BJ (cell line): ENCODE measurements around the gene TRAK1. TPM values are rescaled to one million over a fixed set of nuclear protein-coding genes. Genes with fewer than 3 reads are reported as not detected.

Source experiments
- CTCF ChIA-PET: fragments of 350-600 bp; formaldehyde crosslinking; extraction: SDS; loops from one replicate; lab custom pipeline; 2021; ENCODE audit warnings: antibody characterized with exemption, inconsistent platforms; lab: Yijun Ruan, JAX
- POLR2A ChIA-PET: fragments of 300-600 bp; sonication (Branson Sonifier 250); formaldehyde crosslinking; extraction: SDS; loops from one replicate; lab custom pipeline; 2021; ENCODE audit warnings: antibody characterized with exemption; lab: Charles Lee
- DNase-seq: peaks from one replicate; pipeline ENCODE4 v3.0.0-alpha.2; 2011; ENCODE audit warnings: low read depth
- H3K27me3 ChIP-seq: 2 replicates; pipeline ENCODE4 v1.6.0; 2011; ENCODE audit warnings: low read length; ENCODE audit not compliant: control insufficient read depth, insufficient read depth
- H3K36me3 ChIP-seq: 2 replicates; pipeline ENCODE4 v1.5.1; 2011; ENCODE audit warnings: low read length; ENCODE audit not compliant: control insufficient read depth, insufficient read depth
- H3K4me3 ChIP-seq: 2 replicates; pipeline ENCODE4 v1.5.1; 2011; ENCODE audit warnings: low read depth, mild to moderate bottlenecking, control low read depth, low read length
- CTCF ChIP-seq: IDR thresholded peaks from 2 replicates; pipeline ENCODE4 v1.5.1; 2011; ENCODE audit warnings: low read depth, mild to moderate bottlenecking, control low read depth, inconsistent platforms, low read length, moderate library complexity; ENCODE audit not compliant: insufficient read depth
- polyA plus RNA-seq: library from polyadenylated mRNA; depleted of rRNA; stranded (reverse); fragments of >200 nt; gene quantifications from 2 replicates; pipeline ENCODE4 v1.2.3, GENCODE V29; 2011

The TRAK1 gene
- polyA plus RNA-seq, 1 experiment, result 36.3 TPM

GRCh38 chr3:42123824-42124658, 32.9 kb downstream of the TRAK1 start:
- Histone ChIP-seq H3K27me3 (no peaks in the 10 kb centered on the region), H3K4me3 (no peak overlapping the region), H3K36me3 (peaks cover 3% of the 10 kb centered on the region; the same call in 1 of the 2 replicates)
- POLR2A ChIA-PET, result no interaction called here
- DNase-seq, result no peak
- TF ChIP-seq CTCF, result no peak
- CTCF ChIA-PET, result interaction anchor here (1.1 kb wide), 1 partner anchor 67 kb away, joined by 3 read pairs; no protein-coding TSS in a partner anchor

- TF ChIP-seq CTCF, result no peak
- H3K36me3 ChIP-seq, result peaks cover 3% of the 10 kb centered on the region; the same call in 1 of the 2 replicates
- ChIA-PET CTCF (interaction anchor here (3.9 kb wide), 1 partner anchor 64 kb away, joined by 16 read pairs; no protein-coding TSS in a partner anchor), POLR2A (no interaction called here)
- H3K27me3 ChIP-seq, result no peaks in the 10 kb centered on the region
- DNase-seq, result no peak
- no peak overlapping the region for H3K4me3 ChIP-seq
These were observed 36.1 kb downstream of the TRAK1 start for GRCh38 chr3:42127226-42127625.

- H3K27me3 ChIP-seq, result no peaks in the 10 kb centered on the region
- DNase-seq, result no peak
- H3K4me3 ChIP-seq, result no peak overlapping the region
- ChIA-PET POLR2A (no interaction called here), CTCF (interaction anchor here (3.9 kb wide), 1 partner anchor 62 kb away, joined by 16 read pairs; no protein-coding TSS in a partner anchor)
- H3K36me3 ChIP-seq, result peaks cover 3% of the 10 kb centered on the region; the same call in 1 of the 2 replicates
- TF ChIP-seq CTCF, result no peak
These were observed 37.4 kb downstream of the TRAK1 start for GRCh38 chr3:42128526-42128925.

- no peak for TF ChIP-seq CTCF
- Histone ChIP-seq H3K36me3 (peaks cover 3% of the 10 kb centered on the region; the same call in 1 of the 2 replicates), H3K4me3 (no peak overlapping the region), H3K27me3 (no peaks in the 10 kb centered on the region)
- DNase-seq, result no peak
- ChIA-PET POLR2A (no interaction called here), CTCF (interaction anchor here (3.9 kb wide), 1 partner anchor 62 kb away, joined by 16 read pairs; no protein-coding TSS in a partner anchor)
These were observed 38.1 kb downstream of the TRAK1 start for GRCh38 chr3:42129014-42129953.

GRCh38 chr3:42130007-42130328, 38.8 kb downstream of the TRAK1 start:
- H3K27me3 ChIP-seq, result no peaks in the 10 kb centered on the region
- POLR2A ChIA-PET, result no interaction called here

More at GRCh38 chr3:42130007-42130328, 38.8 kb downstream of the TRAK1 start:
- Histone ChIP-seq H3K36me3 (peaks cover 3% of the 10 kb centered on the region; the same call in 1 of the 2 replicates), H3K4me3 (no peak overlapping the region)
- TF ChIP-seq CTCF, result no peak
- DNase-seq, result no peak
- CTCF ChIA-PET, result interaction anchor here (0.6 to 3.9 kb wide), 2 partner anchors 31 to 61 kb away, joined by 5 to 16 read pairs; no protein-coding TSS in a partner anchor
